ENCODE results near the gene PLSCR3.
"Not testable (repeated sequence)": the region's sequence is repeated elsewhere in the genome, so short reads cannot be mapped to it uniquely, and the experiment has no call there.

Gene PLSCR3

DNA sequence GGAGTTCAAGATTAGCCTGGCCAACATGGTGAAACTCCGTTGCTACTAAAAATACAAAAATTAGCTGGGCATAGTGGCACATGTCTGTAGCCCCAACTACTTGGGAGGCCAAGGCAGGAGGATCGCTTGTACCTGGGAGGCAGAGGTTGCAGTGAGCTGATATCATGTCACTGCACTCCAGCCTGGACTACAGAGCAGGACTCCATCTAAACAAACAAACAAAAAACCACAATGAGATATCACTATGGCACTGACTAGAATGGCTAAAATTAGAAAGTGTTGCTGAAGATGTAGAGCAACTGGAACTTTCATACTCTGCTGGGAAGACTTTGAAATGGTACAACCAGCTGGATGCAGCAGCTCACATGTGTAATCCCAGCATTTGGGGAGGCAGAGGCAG, 20.0 kb downstream of the PLSCR3 start:
- TF ChIP-seq, protein P1, sequence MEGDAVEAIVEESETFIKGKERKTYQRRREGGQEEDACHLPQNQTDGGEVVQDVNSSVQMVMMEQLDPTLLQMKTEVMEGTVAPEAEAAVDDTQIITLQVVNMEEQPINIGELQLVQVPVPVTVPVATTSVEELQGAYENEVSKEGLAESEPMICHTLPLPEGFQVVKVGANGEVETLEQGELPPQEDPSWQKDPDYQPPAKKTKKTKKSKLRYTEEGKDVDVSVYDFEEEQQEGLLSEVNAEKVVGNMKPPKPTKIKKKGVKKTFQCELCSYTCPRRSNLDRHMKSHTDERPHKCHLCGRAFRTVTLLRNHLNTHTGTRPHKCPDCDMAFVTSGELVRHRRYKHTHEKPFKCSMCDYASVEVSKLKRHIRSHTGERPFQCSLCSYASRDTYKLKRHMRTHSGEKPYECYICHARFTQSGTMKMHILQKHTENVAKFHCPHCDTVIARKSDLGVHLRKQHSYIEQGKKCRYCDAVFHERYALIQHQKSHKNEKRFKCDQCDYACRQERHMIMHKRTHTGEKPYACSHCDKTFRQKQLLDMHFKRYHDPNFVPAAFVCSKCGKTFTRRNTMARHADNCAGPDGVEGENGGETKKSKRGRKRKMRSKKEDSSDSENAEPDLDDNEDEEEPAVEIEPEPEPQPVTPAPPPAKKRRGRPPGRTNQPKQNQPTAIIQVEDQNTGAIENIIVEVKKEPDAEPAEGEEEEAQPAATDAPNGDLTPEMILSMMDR (conservative IDR thresholded peaks at IDR 0.05; ENCODE audit: low read length) = no peak
- no peak for TF ChIP-seq EZH2phosphoT487 (IDR thresholded peaks at IDR 0.05; ENCODE audit: borderline replicate concordance)

DNA sequence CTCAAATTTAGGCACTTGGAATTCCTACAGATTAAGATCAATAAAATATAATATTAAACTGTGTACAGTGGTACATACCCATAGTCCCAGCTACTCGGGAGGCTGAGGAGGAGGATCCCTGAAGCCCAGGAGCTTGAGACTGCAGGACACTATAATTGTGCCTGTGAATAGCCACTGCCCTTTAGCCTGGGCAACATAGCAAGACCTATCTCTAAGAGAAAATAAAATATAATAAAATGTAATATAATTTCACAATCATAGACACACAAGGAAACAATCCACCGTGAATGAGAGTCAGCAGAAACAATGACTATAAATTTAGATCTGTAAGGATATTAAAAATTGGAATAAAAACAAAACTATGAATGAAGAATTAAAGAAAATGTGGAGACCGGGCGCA, 23.5 kb downstream of the PLSCR3 start:
- no peak overlapping the region for H3K4me2 ChIP-seq (ENCODE audit: low read depth, low read length, poor library complexity, severe bottlenecking)
- no peaks in the 10 kb centered on the region for H3K79me2 ChIP-seq (ENCODE audit: insufficient read depth, low read length)
- no peaks in the 10 kb centered on the region for H3K4me1 ChIP-seq (ENCODE audit: insufficient read depth, low read length, poor library complexity, severe bottlenecking)
- no peaks in the 10 kb centered on the region for H4K20me1 ChIP-seq (ENCODE audit: insufficient read depth, low read length, poor library complexity, severe bottlenecking)
- H3K9ac ChIP-seq (ENCODE audit: low read depth, low read length, poor library complexity, severe bottlenecking) = no peak overlapping the region
- no peak overlapping the region for H2AFZ ChIP-seq (ENCODE audit: low read length)
- no peaks in the 10 kb centered on the region for H3K9me2 ChIP-seq (replicated peaks; ENCODE audit: low read depth, low read length)
- no peaks in the 10 kb centered on the region for H3F3A ChIP-seq (ENCODE audit: low read depth)
- no peak overlapping the region for H3K4me3 ChIP-seq (ENCODE audit: low read length, poor library complexity, severe bottlenecking)
- TF ChIP-seq EZH2phosphoT487 (IDR thresholded peaks at IDR 0.05; ENCODE audit: borderline replicate concordance) = no peak
- TF ChIP-seq, protein P1 (conservative IDR thresholded peaks at IDR 0.05; ENCODE audit: low read length) = no peak
- no peaks in the 10 kb centered on the region for H3K9me3 ChIP-seq (ENCODE audit: insufficient read depth, low read depth, low read length)
- H3K36me3 ChIP-seq (ENCODE audit: insufficient read depth, low read length) = no peaks in the 10 kb centered on the region
- H3K27me3 ChIP-seq (ENCODE audit: insufficient read depth, low read length, poor library complexity, severe bottlenecking) = no peaks in the 10 kb centered on the region

More for the DNA sequence above, 20.0 kb downstream of the PLSCR3 start:
- Histone ChIP-seq H3K36me3 (ENCODE audit: insufficient read depth, low read length) (no peaks in the 10 kb centered on the region), H3K9me3 (ENCODE audit: insufficient read depth, low read depth, low read length) (no peaks in the 10 kb centered on the region), H3K9me2 (replicated peaks; ENCODE audit: low read depth, low read length) (no peaks in the 10 kb centered on the region), H3K9ac (ENCODE audit: low read depth, low read length, poor library complexity, severe bottlenecking) (no peak overlapping the region), H3F3A (ENCODE audit: low read depth) (no peaks in the 10 kb centered on the region), H3K4me1 (ENCODE audit: insufficient read depth, low read length, poor library complexity, severe bottlenecking) (no peaks in the 10 kb centered on the region), H3K4me2 (ENCODE audit: low read depth, low read length, poor library complexity, severe bottlenecking) (no peak overlapping the region), H3K4me3 (ENCODE audit: low read length, poor library complexity, severe bottlenecking) (no peak overlapping the region), H3K27me3 (ENCODE audit: insufficient read depth, low read length, poor library complexity, severe bottlenecking) (no peaks in the 10 kb centered on the region), H4K20me1 (ENCODE audit: insufficient read depth, low read length, poor library complexity, severe bottlenecking) (no peaks in the 10 kb centered on the region), H2AFZ (ENCODE audit: low read length) (no peak overlapping the region), H3K79me2 (ENCODE audit: insufficient read depth, low read length) (no peaks in the 10 kb centered on the region)

DNA sequence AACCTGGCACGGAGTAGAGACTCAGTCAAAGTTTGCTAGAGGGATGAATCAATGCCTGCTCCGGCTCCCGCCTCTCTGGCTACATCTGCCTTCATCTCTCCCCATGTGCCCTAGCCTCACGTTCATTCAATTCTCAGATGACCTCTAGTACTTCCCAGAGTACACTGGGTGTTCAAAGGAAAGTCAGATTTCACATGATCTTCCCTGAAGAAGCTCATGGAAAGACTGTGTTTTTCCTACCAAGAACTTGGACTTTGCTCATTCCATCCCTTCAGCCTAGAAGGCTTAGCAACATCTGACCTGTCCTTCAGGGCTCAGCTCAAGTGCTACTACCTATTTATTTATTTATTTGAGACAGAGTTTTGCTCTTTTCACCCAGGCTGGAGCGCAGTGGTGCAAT, 24.5 kb downstream of the PLSCR3 start:
- Histone ChIP-seq H3K4me1 (ENCODE audit: insufficient read depth, low read length, poor library complexity, severe bottlenecking) (no peaks in the 10 kb centered on the region), H3K9me2 (replicated peaks; ENCODE audit: low read depth, low read length) (no peaks in the 10 kb centered on the region), H3K27me3 (ENCODE audit: insufficient read depth, low read length, poor library complexity, severe bottlenecking) (no peaks in the 10 kb centered on the region), H3K36me3 (ENCODE audit: insufficient read depth, low read length) (no peaks in the 10 kb centered on the region), H3K9ac (ENCODE audit: low read depth, low read length, poor library complexity, severe bottlenecking) (no peak overlapping the region), H3K9me3 (ENCODE audit: insufficient read depth, low read depth, low read length) (no peaks in the 10 kb centered on the region), H3K4me2 (ENCODE audit: low read depth, low read length, poor library complexity, severe bottlenecking) (no peak overlapping the region), H3F3A (ENCODE audit: low read depth) (no peaks in the 10 kb centered on the region), H3K79me2 (ENCODE audit: insufficient read depth, low read length) (no peaks in the 10 kb centered on the region), H4K20me1 (ENCODE audit: insufficient read depth, low read length, poor library complexity, severe bottlenecking) (no peaks in the 10 kb centered on the region), H3K4me3 (ENCODE audit: low read length, poor library complexity, severe bottlenecking) (no peak overlapping the region), H2AFZ (ENCODE audit: low read length) (no peak overlapping the region)
- no peak for TF ChIP-seq EZH2phosphoT487 (IDR thresholded peaks at IDR 0.05; ENCODE audit: borderline replicate concordance)
- TF ChIP-seq, protein P1 (conservative IDR thresholded peaks at IDR 0.05; ENCODE audit: low read length) = no peak

DNA sequence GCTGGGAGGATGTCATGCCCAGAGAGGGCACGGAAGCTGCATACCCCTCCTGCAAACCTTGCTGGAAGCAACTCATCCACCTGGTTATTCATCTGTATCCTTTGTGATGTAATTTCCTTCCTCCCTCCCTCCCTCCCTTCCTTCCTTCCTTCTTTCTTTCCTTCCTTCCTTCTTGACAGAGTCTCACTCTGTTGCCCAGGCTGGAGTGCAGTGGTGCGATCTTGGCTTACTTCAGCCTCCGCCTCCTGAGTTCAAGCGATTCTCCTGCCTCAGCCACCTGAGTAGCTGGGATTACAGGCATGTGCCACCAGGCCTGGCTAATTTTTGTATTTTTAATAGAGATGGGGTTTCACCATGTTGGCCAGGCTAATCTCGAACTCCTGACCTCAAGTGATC, 25.7 kb downstream of the PLSCR3 start:
- not testable (repeated sequence) for H3K79me2 ChIP-seq (ENCODE audit: insufficient read depth, low read length); H3K9ac ChIP-seq (ENCODE audit: low read depth, low read length, poor library complexity, severe bottlenecking); H4K20me1 ChIP-seq (ENCODE audit: insufficient read depth, low read length, poor library complexity, severe bottlenecking); H3K9me2 ChIP-seq (replicated peaks; ENCODE audit: low read depth, low read length); H3K27me3 ChIP-seq (ENCODE audit: insufficient read depth, low read length, poor library complexity, severe bottlenecking); H3K36me3 ChIP-seq (ENCODE audit: insufficient read depth, low read length); H3K9me3 ChIP-seq (ENCODE audit: insufficient read depth, low read depth, low read length); H3K4me1 ChIP-seq (ENCODE audit: insufficient read depth, low read length, poor library complexity, severe bottlenecking); H2AFZ ChIP-seq (ENCODE audit: low read length); H3F3A ChIP-seq (ENCODE audit: low read depth); H3K4me3 ChIP-seq (ENCODE audit: low read length, poor library complexity, severe bottlenecking); H3K4me2 ChIP-seq (ENCODE audit: low read depth, low read length, poor library complexity, severe bottlenecking)

Measured in Loucy (cell line).